HFF-Myc (cell line): ENCODE data around the gene MAP4.
"Not testable (repeated sequence)": the region's sequence is repeated elsewhere in the genome, so short reads cannot be mapped to it uniquely, and the experiment has no call there.

Experiments
- DNase-seq: peaks from one replicate; pipeline ENCODE4 v3.0.0-alpha.2; 2011; ENCODE audit warnings: low read depth; ENCODE audit errors: extremely low read depth
- H3K4me3 ChIP-seq: replicated peaks from 2 replicates; pipeline ENCODE4 v1.5.1; 2011; ENCODE audit warnings: low read depth, mild to moderate bottlenecking, control low read depth, low read length
- CTCF ChIP-seq: IDR thresholded peaks from 2 replicates; pipeline ENCODE4 v1.5.1; 2012; ENCODE audit warnings: mild to moderate bottlenecking, low read depth, low read length, control low read depth; ENCODE audit errors: missing control alignments

The MAP4 gene

DNA sequence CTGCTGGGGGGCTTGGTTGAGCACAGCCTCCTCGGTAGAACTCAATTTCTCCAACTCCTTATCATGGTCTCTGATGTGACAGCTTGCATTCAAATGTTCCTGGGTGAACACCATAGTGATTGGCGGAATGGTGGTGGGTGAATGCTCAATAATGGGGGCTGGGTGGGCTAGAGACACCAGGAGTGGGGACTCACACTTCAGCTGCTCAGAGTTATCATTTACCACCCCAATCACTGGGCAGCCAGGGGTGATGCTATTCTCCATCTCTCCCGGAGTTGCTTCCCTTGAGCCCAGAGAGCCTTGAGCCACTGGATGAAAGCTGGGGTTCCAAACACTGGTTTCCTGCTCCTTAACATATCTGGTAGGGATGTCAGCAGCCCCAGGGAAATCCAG is 124.6 kb downstream of the MAP4 start:
- H3K4me3 ChIP-seq = no peak overlapping the region
- DNase-seq = no peak
- no peak for TF ChIP-seq CTCF

DNA sequence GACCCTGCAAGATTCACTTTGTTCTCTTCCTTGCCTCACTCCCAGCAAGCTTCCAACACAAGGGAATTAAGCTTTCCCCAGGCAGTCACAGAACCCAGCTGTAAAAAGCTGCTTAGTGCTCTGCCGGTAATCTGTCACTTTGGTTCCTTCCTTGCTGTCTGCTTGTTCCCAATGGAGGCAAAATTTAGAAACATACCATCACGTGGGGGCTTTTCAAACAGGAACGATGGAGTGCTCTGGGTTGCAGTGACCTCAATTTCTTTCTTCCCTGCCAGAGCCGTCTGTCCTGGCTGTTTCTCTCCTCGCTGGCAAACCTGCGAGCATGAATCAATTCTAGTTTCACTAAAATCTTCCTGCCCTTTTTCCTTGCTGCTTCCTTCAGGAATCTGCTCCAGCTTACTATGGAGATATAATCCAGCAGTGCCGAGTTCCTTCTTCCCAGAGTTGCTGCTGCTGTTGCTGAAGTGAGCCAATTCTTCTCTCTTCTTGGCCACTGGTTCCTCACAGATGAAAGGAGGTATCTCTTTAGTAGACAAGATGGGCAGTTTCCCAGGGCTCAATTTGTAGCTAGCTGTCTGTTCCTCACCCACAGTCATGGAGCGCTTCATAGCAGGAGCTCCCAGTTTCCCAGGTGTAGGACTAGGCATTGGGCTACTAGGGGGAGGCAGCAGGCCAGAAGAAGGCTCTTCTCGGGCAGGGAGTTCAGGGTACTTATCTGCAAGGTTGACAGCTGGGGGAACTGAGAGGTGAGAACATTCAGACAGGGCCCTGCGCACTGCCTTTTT is 125.2 kb downstream of the MAP4 start:
- no peak for TF ChIP-seq CTCF
- H3K4me3 ChIP-seq = no peak overlapping the region

DNA sequence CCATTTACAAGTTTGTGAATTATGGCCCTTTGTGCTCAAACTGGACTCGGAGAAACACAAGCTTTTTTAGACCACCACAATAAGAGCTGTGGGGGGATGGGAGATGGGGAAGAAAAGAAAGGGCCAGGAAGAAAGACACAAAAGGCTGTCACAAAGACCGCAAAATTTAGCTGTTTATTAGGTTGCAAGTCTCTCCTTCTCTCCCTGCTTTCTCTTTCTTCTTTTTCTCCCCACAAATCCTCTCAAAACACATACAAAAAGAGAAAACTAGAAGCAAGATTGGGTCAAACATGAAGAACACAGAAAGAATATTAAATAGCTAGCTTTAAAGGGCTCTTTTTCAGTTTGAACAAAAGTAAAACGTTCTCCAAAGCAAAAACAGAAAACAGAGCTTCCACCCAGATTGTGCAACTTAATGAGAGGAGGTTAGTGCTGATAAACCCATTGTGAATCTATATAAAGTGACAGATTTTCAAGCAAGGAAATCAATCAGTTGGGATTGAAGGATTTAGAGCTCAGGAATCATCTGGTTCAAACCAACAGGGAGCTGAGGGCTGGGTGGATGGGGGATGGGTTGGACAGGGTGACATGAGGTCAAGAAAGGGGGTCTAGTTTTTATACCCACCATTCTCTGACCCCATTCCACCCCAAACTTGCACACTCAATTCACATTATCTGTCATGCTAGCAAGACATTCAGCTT is 125.9 kb downstream of the MAP4 start:
- no peak overlapping the region for H3K4me3 ChIP-seq
- no peak for TF ChIP-seq CTCF
- no peak for DNase-seq

More for the DNA sequence above, 125.2 kb downstream of the MAP4 start:
- no peak for DNase-seq

GRCh38 chr3:47888986-47889757 is 127.0 kb downstream of the MAP4 start:
- no peak overlapping the region for H3K4me3 ChIP-seq
- DNase-seq = no peak
- TF ChIP-seq CTCF = no peak

GRCh38 chr3:47887991-47888390 is 128.2 kb downstream of the MAP4 start:
- DNase-seq, H3K4me3 ChIP-seq: not testable (repeated sequence)

DNA sequence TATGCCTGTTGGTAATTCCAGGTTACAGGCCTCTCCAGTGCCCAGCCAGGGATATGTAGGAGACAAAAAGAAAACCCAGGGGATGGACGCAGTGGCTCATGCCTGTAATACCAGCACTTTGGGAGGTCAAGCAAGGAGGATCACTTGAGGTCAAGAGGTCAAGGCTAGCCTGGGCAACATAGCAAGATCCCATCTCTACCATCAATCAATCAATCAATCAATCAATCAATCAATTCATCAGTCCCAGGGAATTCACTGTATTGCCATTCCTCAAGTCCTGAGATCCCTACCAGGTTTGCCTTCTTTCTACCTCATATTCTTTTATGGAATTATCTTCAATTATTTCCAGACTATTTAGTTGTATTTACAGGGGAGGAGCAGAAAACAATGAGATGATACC is 131.0 kb downstream of the MAP4 start:
- no peak overlapping the region for H3K4me3 ChIP-seq
- no peak for DNase-seq
- TF ChIP-seq CTCF = no peak

DNA sequence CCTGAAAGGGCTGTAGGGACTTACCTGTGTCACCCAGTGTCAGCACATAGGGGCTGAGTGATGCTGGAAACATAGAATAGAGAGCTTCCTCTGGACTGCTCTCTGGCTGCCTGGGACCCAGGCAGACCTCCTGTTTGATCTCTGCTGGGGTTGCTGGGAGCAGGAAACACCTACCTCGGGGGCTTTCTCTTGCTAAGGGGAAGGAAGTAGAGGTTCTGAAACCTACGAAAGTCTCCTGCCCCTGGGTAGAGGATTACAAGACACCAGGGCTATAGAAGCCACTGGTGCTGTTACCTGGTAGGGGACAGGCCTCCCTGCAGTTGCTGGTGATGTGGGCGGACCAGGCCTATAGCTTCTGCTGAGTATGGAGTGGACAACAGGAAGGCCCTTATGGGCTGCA is 131.6 kb downstream of the MAP4 start:
- no peak for DNase-seq
- TF ChIP-seq CTCF = no peak
- no peak overlapping the region for H3K4me3 ChIP-seq
